Hepatocyte (in vitro differentiated cells): ENCODE results near the gene GPRC5C. TPM values are rescaled to one million over a fixed set of nuclear protein-coding genes. Genes with fewer than 3 reads are reported as not detected.
A peak's percentile ranks its signal among the peaks of the same experiment; 100 is the strongest.

Experiments used
- DNase-seq: peaks from one replicate; pipeline ENCODE4 v3.0.0-alpha.2; 2016; ENCODE audit warnings: low spot score
- H2AFZ ChIP-seq: fragments of 200-600 bp; sonication (generic); 2 replicates; pipeline ENCODE4 v1.6.0; 2016; ENCODE audit warnings: antibody characterized with exemption, mild to moderate bottlenecking
- H3K27ac ChIP-seq: fragments of 200-600 bp; sonication (generic); 2 replicates; pipeline ENCODE4 v1.5.1; 2016; ENCODE audit warnings: mild to moderate bottlenecking
- H3K27me3 ChIP-seq: fragments of 200-600 bp; sonication (generic); 2 replicates; pipeline ENCODE4 v1.6.1; 2016
- H3K36me3 ChIP-seq: fragments of 200-600 bp; sonication (generic); replicated peaks from 2 replicates; pipeline ENCODE4 v1.5.1; 2016; ENCODE audit warnings: low read depth; ENCODE audit not compliant: insufficient read depth
- H3K4me1 ChIP-seq: fragments of 200-600 bp; sonication (generic); 2 replicates; pipeline ENCODE4 v1.5.1; 2016; ENCODE audit warnings: mild to moderate bottlenecking, moderate library complexity; ENCODE audit not compliant: insufficient read depth
- H3K4me2 ChIP-seq: fragments of 200-600 bp; sonication (generic); 2 replicates; pipeline ENCODE4 v1.6.0; 2016
- H3K4me3 ChIP-seq: fragments of 200-600 bp; sonication (generic); 2 replicates; pipeline ENCODE4 v1.5.1; 2016; ENCODE audit warnings: mild to moderate bottlenecking
- H3K79me2 ChIP-seq: fragments of 200-600 bp; sonication (generic); 2 replicates; pipeline ENCODE4 v1.6.0; 2017; ENCODE audit warnings: mild to moderate bottlenecking
- H3K9me2 ChIP-seq: fragments of 200-600 bp; sonication (generic); replicated peaks from 2 replicates; pipeline ENCODE4 v1.6.0; 2017; ENCODE audit warnings: mild to moderate bottlenecking; ENCODE audit not compliant: insufficient read depth
- H3K9me3 ChIP-seq: fragments of 200-600 bp; sonication (generic); 2 replicates; pipeline ENCODE4 v1.5.1; 2016; ENCODE audit warnings: low read depth, mild to moderate bottlenecking
- H4K20me1 ChIP-seq: fragments of 200-600 bp; sonication (generic); 2 replicates; pipeline ENCODE4 v1.6.0; 2016; ENCODE audit warnings: mild to moderate bottlenecking; ENCODE audit not compliant: insufficient read depth, poor library complexity, severe bottlenecking
- EZH2 ChIP-seq: fragments of 200-600 bp; sonication (generic); IDR thresholded peaks from 2 replicates; pipeline ENCODE4 v1.6.1; 2016; ENCODE audit warnings: antibody characterized with exemption, mild to moderate bottlenecking, borderline replicate concordance
- EZH2phosphoT487 ChIP-seq: fragments of 200-600 bp; sonication (generic); IDR thresholded peaks from one replicate; pipeline ENCODE4 v1.6.1; 2018; ENCODE audit warnings: antibody characterized with exemption, mild to moderate bottlenecking, low read depth, moderate library complexity; ENCODE audit not compliant: unreplicated experiment, severe bottlenecking
- WGBS: methylation state at CpG from one replicate; pipeline ENCODE4 v1.1.6; 2016; ENCODE audit warnings: low lambda C conversion rate; ENCODE audit errors: missing lambda C conversion rate; 5-methylcytosine and 5-hydroxymethylcytosine counted together
- polyA plus RNA-seq: library from polyadenylated mRNA; unstranded; fragments of >200 nt; fragmentation: Nextera tagmentation; extraction: Ambion mirVana; gene quantifications from 2 replicates; pipeline ENCODE4 v1.2.1, GENCODE V29; 2016
- total RNA-seq: library from RNA; depleted of rRNA; stranded (reverse); fragments of >200 nt; gene quantifications from 2 replicates; pipeline ENCODE4 v1.2.3, GENCODE V29; 2014
- TF ChIP-seq, protein P1 (sequence below): fragments of 200-600 bp; sonication (generic); IDR thresholded peaks from 2 replicates; pipeline ENCODE4 v1.5.1; 2016; ENCODE audit warnings: antibody characterized with exemption, mild to moderate bottlenecking; ENCODE audit not compliant: poor library complexity

GPRC5C gene
- total and polyA plus RNA-seq, 2 experiments from 2014 or later = 150 to 237 TPM

DNA sequence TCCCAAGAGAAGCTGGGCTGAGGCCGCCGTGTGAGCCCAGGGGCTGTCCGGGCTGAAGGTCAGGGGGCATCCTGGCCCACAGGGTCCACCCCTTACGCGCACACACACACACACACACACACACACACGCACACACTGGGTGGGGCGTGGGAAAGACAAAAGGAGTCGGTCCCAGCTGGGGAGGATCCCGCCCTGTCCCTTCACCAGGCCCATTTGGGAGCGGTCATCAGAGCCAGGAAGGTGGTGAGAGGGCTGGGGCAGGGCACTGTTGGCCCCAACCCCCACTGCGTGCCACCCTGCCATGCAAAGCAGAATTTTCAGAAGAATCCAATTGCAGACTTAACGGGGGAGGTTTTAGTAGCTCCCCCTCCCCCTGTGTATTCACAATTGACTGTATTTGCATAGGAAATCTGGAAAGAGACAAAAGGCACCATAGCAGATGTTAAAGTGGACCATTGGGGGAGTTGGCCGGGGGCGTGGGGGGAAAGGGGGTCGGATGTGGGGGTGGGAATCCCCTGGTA lies 23.2 kb downstream of the GPRC5C start:
- H3K4me3 ChIP-seq = no peak overlapping the region
- H2AFZ ChIP-seq = no peak overlapping the region
- no peaks in the 10 kb centered on the region for H4K20me1 ChIP-seq
- peak overlapping the region; percentile 75 for H3K4me2 ChIP-seq
- TF ChIP-seq EZH2 (no peak), EZH2phosphoT487 (no peak)
- TF ChIP-seq, protein P1, sequence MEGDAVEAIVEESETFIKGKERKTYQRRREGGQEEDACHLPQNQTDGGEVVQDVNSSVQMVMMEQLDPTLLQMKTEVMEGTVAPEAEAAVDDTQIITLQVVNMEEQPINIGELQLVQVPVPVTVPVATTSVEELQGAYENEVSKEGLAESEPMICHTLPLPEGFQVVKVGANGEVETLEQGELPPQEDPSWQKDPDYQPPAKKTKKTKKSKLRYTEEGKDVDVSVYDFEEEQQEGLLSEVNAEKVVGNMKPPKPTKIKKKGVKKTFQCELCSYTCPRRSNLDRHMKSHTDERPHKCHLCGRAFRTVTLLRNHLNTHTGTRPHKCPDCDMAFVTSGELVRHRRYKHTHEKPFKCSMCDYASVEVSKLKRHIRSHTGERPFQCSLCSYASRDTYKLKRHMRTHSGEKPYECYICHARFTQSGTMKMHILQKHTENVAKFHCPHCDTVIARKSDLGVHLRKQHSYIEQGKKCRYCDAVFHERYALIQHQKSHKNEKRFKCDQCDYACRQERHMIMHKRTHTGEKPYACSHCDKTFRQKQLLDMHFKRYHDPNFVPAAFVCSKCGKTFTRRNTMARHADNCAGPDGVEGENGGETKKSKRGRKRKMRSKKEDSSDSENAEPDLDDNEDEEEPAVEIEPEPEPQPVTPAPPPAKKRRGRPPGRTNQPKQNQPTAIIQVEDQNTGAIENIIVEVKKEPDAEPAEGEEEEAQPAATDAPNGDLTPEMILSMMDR = no peak
- WGBS = 65% methylated on average over 14 of the region's 15 CpGs
- H3K36me3 ChIP-seq = no peaks in the 10 kb centered on the region
- H3K4me1 ChIP-seq = peaks cover 21% of the 10 kb centered on the region
- H3K9me3 ChIP-seq = no peaks in the 10 kb centered on the region
- no peaks in the 10 kb centered on the region for H3K27me3 ChIP-seq
- H3K9me2 ChIP-seq = no peaks in the 10 kb centered on the region
- H3K79me2 ChIP-seq = no peaks in the 10 kb centered on the region
- peak overlapping the region; percentile 84 for H3K27ac ChIP-seq
- no peak for DNase-seq

DNA sequence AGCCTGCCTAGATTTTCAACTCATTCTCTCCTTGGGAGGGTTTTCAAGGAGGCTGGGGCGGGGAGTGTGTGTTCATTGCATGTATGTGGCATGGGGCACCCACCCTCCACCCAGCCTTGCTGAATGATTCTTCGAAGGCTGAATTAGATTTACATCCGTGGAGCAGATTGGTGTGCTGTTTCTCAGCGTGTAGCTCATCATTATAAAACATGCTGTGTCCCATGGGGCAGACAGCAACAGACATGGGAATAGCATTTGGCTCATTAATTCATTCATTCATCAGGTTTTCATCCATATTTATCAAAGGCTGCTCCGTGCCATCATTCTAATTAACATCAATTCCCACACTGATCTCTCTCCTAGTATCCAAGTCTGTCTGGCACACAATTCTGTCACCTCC lies 23.9 kb downstream of the GPRC5C start:
- no peak overlapping the region for H3K27ac ChIP-seq

DNA sequence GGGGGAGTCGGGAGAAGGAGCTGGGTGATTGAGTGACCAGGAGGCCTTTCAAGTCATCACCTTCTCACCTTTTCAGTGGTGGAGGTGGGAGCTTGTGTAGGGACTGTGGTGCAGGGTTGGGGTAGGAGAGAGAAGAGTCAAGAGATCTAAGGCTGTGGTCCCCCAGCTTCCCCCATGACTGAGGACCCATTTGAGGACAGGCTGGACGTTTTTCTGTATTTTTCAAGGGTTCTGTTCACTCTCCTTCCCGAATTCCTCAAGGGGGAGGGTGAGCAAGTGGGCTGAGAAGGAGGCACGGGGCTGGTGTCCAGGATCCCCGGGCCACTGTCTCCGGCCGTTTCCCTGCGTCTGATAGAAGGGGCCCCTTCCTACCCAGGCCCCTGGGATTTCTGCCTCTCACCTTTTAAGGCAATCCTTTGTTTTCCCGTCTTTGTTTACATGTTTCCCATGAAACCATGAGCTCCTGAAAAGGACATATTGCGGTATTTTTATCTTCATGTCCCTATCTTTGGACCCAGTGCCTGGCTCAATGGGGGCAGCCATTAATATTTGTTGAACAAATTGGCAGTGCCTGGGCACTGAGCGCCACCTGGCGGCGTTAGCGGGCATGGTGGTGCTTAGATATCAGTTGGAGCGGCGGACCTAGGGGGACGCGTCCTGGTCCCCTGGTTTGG lies 25.4 kb downstream of the GPRC5C start:
- peak overlapping the region; percentile 1 for H2AFZ ChIP-seq

More for the DNA sequence above, 23.9 kb downstream of the GPRC5C start:
- no peaks in the 10 kb centered on the region for H3K79me2 ChIP-seq
- 93% methylated on average over 5 of the region's 5 CpGs for WGBS
- no peak for DNase-seq
- H3K4me2 ChIP-seq = no peak overlapping the region
- no peaks in the 10 kb centered on the region for H3K9me2 ChIP-seq
- TF ChIP-seq EZH2 = no peak
- no peak for TF ChIP-seq EZH2phosphoT487
- no peak overlapping the region for H2AFZ ChIP-seq
- H3K9me3 ChIP-seq = no peaks in the 10 kb centered on the region
- H3K4me3 ChIP-seq = no peak overlapping the region
- no peaks in the 10 kb centered on the region for H3K27me3 ChIP-seq
- peaks cover 21% of the 10 kb centered on the region for H3K4me1 ChIP-seq
- no peaks in the 10 kb centered on the region for H3K36me3 ChIP-seq
- no peaks in the 10 kb centered on the region for H4K20me1 ChIP-seq

DNA sequence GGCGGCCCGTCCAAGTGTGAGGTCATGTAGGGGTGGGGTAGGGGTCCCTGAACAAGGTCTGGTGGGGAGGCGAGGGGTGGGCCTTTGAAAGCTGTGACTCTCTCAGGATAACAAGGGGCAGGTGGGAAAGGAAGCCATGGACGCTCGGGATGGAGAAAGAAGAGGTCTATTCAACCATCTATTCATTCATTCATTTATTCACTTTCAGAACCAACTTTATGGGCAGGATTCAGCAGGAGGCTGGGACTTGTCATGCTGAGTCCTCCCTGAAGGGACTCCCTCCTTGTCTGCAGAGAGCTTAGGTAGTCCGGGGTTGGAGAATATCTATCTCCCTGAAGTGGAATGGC lies 25.9 kb downstream of the GPRC5C start:
- Histone ChIP-seq H3K4me2 (no peak overlapping the region), H3K9me3 (no peaks in the 10 kb centered on the region)
- TF ChIP-seq, protein P1 = no peak
- TF ChIP-seq EZH2 = no peak
- no peak for TF ChIP-seq EZH2phosphoT487

More for the DNA sequence above, 25.4 kb downstream of the GPRC5C start:
- H3K27ac ChIP-seq = no peak overlapping the region
- DNase-seq = peak; percentile 85
- WGBS = 43% methylated on average over 15 of the region's 18 CpGs
- no peaks in the 10 kb centered on the region for H3K9me3 ChIP-seq
- H3K79me2 ChIP-seq = no peaks in the 10 kb centered on the region
- H3K27me3 ChIP-seq = no peaks in the 10 kb centered on the region
- H3K4me3 ChIP-seq = no peak overlapping the region
- no peaks in the 10 kb centered on the region for H3K9me2 ChIP-seq
- no peak overlapping the region for H3K4me2 ChIP-seq
- no peaks in the 10 kb centered on the region for H4K20me1 ChIP-seq
- H3K36me3 ChIP-seq = no peaks in the 10 kb centered on the region
- peaks cover 21% of the 10 kb centered on the region for H3K4me1 ChIP-seq
- TF ChIP-seq EZH2 = no peak
- TF ChIP-seq, protein P1 = peak; percentile 99

More for the DNA sequence above, 25.9 kb downstream of the GPRC5C start:
- Histone ChIP-seq H3K4me1 (peaks cover 21% of the 10 kb centered on the region), H3K9me2 (no peaks in the 10 kb centered on the region), H4K20me1 (no peaks in the 10 kb centered on the region), H3K27ac (no peak overlapping the region), H3K27me3 (no peaks in the 10 kb centered on the region), H3K4me3 (no peak overlapping the region), H2AFZ (no peak overlapping the region), H3K79me2 (no peaks in the 10 kb centered on the region), H3K36me3 (no peaks in the 10 kb centered on the region)
- 46% methylated on average over 6 of the region's 6 CpGs for WGBS
- DNase-seq = no peak
